Fibroblast of lung (primary cell): Measurements from ENCODE around the gene MOB4.

Source experiments
- EZH2 ChIP-seq: IDR thresholded peaks from 2 replicates; pipeline ENCODE4 v1.5.1; 2012; ENCODE audit warnings: low read length, control low read depth, mild to moderate bottlenecking; ENCODE audit errors: missing control alignments
- TF ChIP-seq, protein P1 (sequence below), 2 donors: IDR thresholded peaks in 1 of 2; conservative IDR thresholded peaks in 1 of 2; 1 replicate in 1 of 2; 2 replicates in 1 of 2; pipeline ENCODE4 v1.5.1; 2011 to 2012; ENCODE audit warnings: low read length in 2 of 2, control low read depth in 1 of 2, inconsistent platforms in 1 of 2, low read depth in 1 of 2, mild to moderate bottlenecking in 1 of 2

- TF ChIP-seq, protein P1, sequence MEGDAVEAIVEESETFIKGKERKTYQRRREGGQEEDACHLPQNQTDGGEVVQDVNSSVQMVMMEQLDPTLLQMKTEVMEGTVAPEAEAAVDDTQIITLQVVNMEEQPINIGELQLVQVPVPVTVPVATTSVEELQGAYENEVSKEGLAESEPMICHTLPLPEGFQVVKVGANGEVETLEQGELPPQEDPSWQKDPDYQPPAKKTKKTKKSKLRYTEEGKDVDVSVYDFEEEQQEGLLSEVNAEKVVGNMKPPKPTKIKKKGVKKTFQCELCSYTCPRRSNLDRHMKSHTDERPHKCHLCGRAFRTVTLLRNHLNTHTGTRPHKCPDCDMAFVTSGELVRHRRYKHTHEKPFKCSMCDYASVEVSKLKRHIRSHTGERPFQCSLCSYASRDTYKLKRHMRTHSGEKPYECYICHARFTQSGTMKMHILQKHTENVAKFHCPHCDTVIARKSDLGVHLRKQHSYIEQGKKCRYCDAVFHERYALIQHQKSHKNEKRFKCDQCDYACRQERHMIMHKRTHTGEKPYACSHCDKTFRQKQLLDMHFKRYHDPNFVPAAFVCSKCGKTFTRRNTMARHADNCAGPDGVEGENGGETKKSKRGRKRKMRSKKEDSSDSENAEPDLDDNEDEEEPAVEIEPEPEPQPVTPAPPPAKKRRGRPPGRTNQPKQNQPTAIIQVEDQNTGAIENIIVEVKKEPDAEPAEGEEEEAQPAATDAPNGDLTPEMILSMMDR (conservative IDR thresholded peaks at IDR 0.05 in 1 of 2, IDR thresholded peaks at IDR 0.05 in 1 of 2; ENCODE audit: low read depth in 1 of 2, low read length in 2 of 2), result no peak
- TF ChIP-seq EZH2, result no peak
Observed at GRCh38 chr2:197573608-197574007, 57.7 kb downstream of the MOB4 start.
